Effector memory CD4-positive, alpha-beta T cell (primary cell): ENCODE data around the gene GPR18.
"Not testable (repeated sequence)": the region's sequence is repeated elsewhere in the genome, so short reads cannot be mapped to it uniquely, and the experiment has no call there.

Source experiments
- DNase-seq, 3 donors: peaks; one replicate each; pipeline ENCODE4 v3.0.0-alpha.2; 2020
- H3K27ac ChIP-seq: 2 replicates; pipeline ENCODE4 v1.7.0; 2013; ENCODE audit warnings: mild to moderate bottlenecking, low read length, moderate library complexity; ENCODE audit not compliant: insufficient read depth, poor library complexity, severe bottlenecking
- H3K27me3 ChIP-seq: replicated peaks from 2 replicates; pipeline ENCODE4 v1.7.0; 2013; ENCODE audit warnings: mild to moderate bottlenecking, low read length; ENCODE audit not compliant: insufficient read depth, control insufficient read depth, poor library complexity, severe bottlenecking
- H3K36me3 ChIP-seq: 2 replicates; pipeline ENCODE4 v1.7.0; 2013; ENCODE audit warnings: mild to moderate bottlenecking, low read length, moderate library complexity; ENCODE audit not compliant: control insufficient read depth, insufficient read depth
- H3K4me1 ChIP-seq: 2 replicates; pipeline ENCODE4 v1.7.0; 2013; ENCODE audit warnings: low read length, mild to moderate bottlenecking; ENCODE audit not compliant: control insufficient read depth, insufficient read depth, poor library complexity, severe bottlenecking
- H3K4me3 ChIP-seq: 2 replicates; pipeline ENCODE4 v1.7.0; 2013; ENCODE audit warnings: low read length, low read depth, mild to moderate bottlenecking; ENCODE audit not compliant: insufficient read depth, poor library complexity, severe bottlenecking
- H3K9me3 ChIP-seq: 2 replicates; pipeline ENCODE4 v1.7.0; 2013; ENCODE audit warnings: mild to moderate bottlenecking, low read length, moderate library complexity; ENCODE audit not compliant: control insufficient read depth

Gene GPR18

GRCh38 chr13:99258946-99259345 lies 767 bp upstream of the GPR18 start:
- peak overlapping the region; percentile 65 for H3K27ac ChIP-seq
- no peaks in the 10 kb centered on the region for H3K27me3 ChIP-seq
- peaks cover 18% of the 10 kb centered on the region for H3K4me1 ChIP-seq
- H3K36me3 ChIP-seq: peaks cover 16% of the 10 kb centered on the region
- DNase-seq: no peak
- H3K4me3 ChIP-seq: peak overlapping the region; percentile 63
- no peaks in the 10 kb centered on the region for H3K9me3 ChIP-seq

DNA sequence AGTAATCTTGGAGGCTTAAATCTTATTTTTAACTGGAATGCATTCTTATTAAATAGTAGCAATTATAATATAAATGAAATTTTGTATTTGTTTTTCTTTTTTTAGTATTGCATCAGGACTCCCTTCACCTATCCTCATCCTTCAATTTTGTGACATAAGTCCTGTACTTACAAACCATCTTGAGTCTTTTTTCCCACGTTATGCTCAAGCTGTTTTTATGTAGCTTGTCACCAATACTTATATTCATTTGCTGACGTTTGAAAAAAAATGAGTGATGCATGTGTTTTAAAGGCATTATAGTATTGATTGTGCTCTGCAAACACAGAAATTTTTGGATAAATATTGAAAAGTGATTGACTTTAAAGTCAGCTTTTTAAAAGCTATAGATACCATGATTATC lies 888 bp downstream of the GPR18 start:
- H3K27ac ChIP-seq: peak overlapping the region; percentile 61

DNA sequence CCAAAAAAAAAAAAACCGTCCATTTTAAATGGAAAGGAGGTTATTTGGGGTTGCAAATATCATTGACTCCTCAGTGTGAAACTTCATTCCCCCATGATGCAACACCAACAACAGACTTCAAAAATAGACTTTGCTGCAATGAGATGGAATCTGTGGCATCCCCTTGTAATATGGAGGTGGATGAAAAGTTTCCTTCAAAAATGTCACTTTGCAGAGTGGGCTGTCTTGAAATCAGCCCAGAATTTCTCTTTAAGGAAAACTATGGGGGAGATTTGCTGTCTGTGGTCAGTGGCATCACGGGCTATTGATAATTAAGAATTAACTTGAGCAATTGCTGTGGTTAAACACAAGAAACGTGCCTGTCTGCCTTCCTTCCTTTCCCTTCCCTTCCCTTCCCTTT lies 1.5 kb downstream of the GPR18 start:
- Histone ChIP-seq H3K4me3 (peak overlapping the region; percentile 63), H3K4me1 (peaks cover 11% of the 10 kb centered on the region), H3K27me3 (no peaks in the 10 kb centered on the region), H3K9me3 (no peaks in the 10 kb centered on the region), H3K27ac (peak overlapping the region; percentile 61), H3K36me3 (peaks cover 16% of the 10 kb centered on the region)
- DNase-seq: no peak

More for the DNA sequence above, 888 bp downstream of the GPR18 start:
- H3K9me3 ChIP-seq: no peaks in the 10 kb centered on the region
- H3K27me3 ChIP-seq: no peaks in the 10 kb centered on the region
- H3K4me3 ChIP-seq: peak overlapping the region; percentile 63
- peaks cover 16% of the 10 kb centered on the region for H3K36me3 ChIP-seq
- peaks cover 10% of the 10 kb centered on the region for H3K4me1 ChIP-seq
- no peak for DNase-seq

DNA sequence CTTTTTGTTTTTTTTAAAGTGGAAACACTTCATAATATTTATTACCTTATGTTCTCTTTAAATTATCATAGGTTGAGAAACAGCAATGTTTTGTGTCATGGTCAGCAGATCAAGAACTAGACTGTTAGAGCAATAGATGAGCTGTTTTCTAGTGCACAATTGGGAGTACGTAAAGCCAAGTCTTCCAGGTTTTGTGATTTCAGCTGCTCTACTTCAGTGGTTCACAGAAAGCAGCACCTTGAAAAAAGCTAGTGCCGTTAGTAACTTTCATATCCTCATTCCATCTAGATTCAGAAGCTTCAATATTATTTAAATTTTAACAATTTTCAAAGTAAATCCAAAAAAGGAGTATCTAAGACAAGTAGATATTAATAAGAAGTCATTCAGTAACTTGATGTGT lies 1.9 kb downstream of the GPR18 start:
- H3K27me3 ChIP-seq: no peaks in the 10 kb centered on the region
- peak overlapping the region; percentile 61 for H3K27ac ChIP-seq
- no peaks in the 10 kb centered on the region for H3K9me3 ChIP-seq
- H3K36me3 ChIP-seq: peaks cover 18% of the 10 kb centered on the region
- peaks cover 15% of the 10 kb centered on the region for H3K4me1 ChIP-seq
- no peak for DNase-seq
- H3K4me3 ChIP-seq: peak overlapping the region; percentile 63

DNA sequence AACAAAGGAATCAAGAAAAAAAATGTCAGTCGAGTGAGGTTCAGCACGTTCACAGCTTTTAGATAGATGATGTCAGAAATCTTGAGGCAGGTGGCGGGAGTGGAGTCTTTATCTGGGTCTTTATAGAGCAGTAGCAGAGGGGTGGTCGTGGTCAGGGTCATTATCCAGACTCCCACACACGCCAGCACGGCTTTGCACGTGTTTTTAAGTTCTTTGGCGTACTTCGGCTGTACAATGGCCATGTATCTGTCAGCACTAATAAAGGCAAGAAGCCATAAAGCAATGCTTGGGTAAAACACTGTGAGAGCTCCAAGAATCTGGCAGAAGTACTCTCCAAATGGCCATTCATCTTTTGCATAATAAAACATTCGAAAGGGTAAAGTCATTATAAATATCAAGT lies 2.9 kb downstream of the GPR18 start:
- peaks cover 15% of the 10 kb centered on the region for H3K4me1 ChIP-seq

GRCh38 chr13:99254830-99255229 lies 3.3 kb downstream of the GPR18 start:
- Histone ChIP-seq H3K9me3 (no peaks in the 10 kb centered on the region), H3K27ac (peak overlapping the region; percentile 4), H3K27me3 (no peaks in the 10 kb centered on the region), H3K36me3 (peaks cover 21% of the 10 kb centered on the region), H3K4me3 (no peak overlapping the region), H3K4me1 (peaks cover 13% of the 10 kb centered on the region)
- DNase-seq: no peak

More for the DNA sequence above, 2.9 kb downstream of the GPR18 start:
- Histone ChIP-seq H3K36me3 (peaks cover 21% of the 10 kb centered on the region), H3K27me3 (no peaks in the 10 kb centered on the region), H3K27ac (peak overlapping the region; percentile 4), H3K9me3 (no peaks in the 10 kb centered on the region), H3K4me3 (no peak overlapping the region)
- DNase-seq: no peak

- no peaks in the 10 kb centered on the region for H3K27me3 ChIP-seq
- no peaks in the 10 kb centered on the region for H3K9me3 ChIP-seq
- no peak overlapping the region for H3K4me3 ChIP-seq
- H3K4me1 ChIP-seq: peaks cover 6% of the 10 kb centered on the region
- no peak for DNase-seq
- H3K27ac ChIP-seq: no peak overlapping the region
- peaks cover 30% of the 10 kb centered on the region for H3K36me3 ChIP-seq
These were observed 6.3 kb downstream of the GPR18 start for GRCh38 chr13:99251921-99252320.

DNA sequence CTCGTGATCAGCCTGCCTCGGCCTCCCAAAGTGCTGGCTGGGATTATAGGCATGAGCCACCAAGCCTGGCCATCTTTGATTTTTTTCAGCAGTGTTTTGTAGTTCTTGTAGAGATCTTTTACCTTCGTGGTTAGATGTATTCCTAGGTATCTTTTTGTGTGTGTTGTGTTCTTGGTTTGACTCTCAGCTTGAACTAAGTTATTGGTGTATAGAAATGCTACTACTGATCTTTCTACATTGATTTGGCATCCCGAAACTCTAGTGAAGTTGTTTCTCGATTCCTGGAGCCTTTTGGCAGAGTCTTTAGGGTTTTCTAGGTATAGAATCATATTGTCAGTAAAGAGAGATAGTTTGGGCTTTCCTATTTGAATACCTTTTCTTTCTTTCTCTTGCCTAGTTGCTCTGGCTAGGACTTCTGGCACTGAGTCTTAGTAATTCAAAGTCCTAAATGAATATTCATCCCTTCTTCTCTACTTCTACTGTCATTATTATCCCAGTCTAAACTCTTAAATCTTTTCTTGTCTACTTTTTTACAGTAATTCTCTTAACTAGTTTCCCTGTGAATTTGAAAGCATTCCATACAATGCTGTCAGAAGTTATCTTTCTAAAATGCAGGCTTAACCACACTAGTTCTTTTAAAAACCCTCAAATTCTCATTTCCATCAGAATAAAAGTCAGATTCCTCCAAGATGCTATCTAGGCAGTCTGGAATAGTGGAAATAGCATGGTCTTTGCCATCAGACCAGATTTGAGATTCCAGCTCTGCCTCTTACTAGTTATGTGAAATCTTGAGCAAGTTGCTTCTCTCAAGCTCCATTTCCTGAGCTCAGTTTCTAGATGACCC lies 7.0 kb downstream of the GPR18 start:
- Histone ChIP-seq H3K4me3 (no peak overlapping the region), H3K27ac (no peak overlapping the region), H3K9me3 (no peaks in the 10 kb centered on the region), H3K27me3 (no peaks in the 10 kb centered on the region), H3K36me3 (peaks cover 30% of the 10 kb centered on the region), H3K4me1 (peaks cover 6% of the 10 kb centered on the region)
- no peak for DNase-seq

- not testable (repeated sequence) for H3K9me3 ChIP-seq, H3K4me1 ChIP-seq, DNase-seq, H3K27ac ChIP-seq, H3K4me3 ChIP-seq, H3K27me3 ChIP-seq
- H3K36me3 ChIP-seq: peaks cover 20% of the 10 kb centered on the region
These were observed 8.6 kb downstream of the GPR18 start for GRCh38 chr13:99249606-99250005.

- not testable (repeated sequence) for H3K27ac ChIP-seq, H3K27me3 ChIP-seq, H3K4me3 ChIP-seq, H3K4me1 ChIP-seq, DNase-seq, H3K9me3 ChIP-seq
- H3K36me3 ChIP-seq: peaks cover 17% of the 10 kb centered on the region
These were observed 9.0 kb downstream of the GPR18 start for GRCh38 chr13:99249178-99249577.
